ENCODE measurements around the gene CHSY1. TPM values are rescaled to one million over a fixed set of nuclear protein-coding genes. Genes with fewer than 3 reads are reported as not detected.

The CHSY1 gene
- polyA plus RNA-seq, 1 donor from 2014 or later, result 16.1 TPM

DNA sequence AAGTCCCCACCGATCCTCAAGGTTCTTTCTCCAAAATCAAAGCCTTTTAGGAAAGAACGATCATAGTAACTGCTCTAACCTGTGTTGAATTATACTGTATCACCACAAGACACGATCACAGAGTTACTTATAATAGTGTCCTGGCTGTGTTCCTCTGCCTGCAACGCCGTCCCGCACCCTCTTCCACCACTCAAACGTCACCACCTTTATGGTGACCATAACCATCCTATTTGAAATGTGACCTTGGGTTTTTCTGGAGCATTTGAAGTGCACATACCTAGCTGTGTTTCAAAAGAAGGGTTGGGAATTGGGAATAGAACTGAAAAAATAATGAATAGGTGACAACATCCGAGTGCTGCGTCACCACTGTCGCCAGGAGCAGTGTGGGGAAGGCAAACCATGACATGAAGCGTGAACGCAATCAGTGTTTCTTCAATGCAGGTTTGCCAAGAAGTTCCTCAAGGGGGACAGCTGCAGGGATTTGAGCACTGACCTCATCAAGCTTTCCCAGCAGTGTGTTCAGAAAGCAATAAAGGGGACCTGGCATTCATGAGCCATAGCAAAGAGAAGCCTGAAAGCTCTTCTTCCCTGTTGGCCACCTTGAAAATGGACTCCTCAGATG is 26.2 kb upstream of the CHSY1 start:
- Histone ChIP-seq H3K9ac (ENCODE audit: low read length) (peak overlapping the region; percentile 38), H3F3A (ENCODE audit: insufficient read depth, low read length, poor library complexity, severe bottlenecking) (no peaks in the 10 kb centered on the region), H4K20me1 (ENCODE audit: insufficient read depth) (no peaks in the 10 kb centered on the region), H2AFZ (ENCODE audit: low read depth, low read length) (peak overlapping the region; percentile 73), H3K79me2 (replicated peaks; ENCODE audit: insufficient read depth, low read length) (peaks cover 17% of the 10 kb centered on the region), H3K4me2 (ENCODE audit: low read length) (peak overlapping the region; percentile 49), H3K27me3 (ENCODE audit: insufficient read depth, low read depth, low read length) (no peaks in the 10 kb centered on the region), H3K36me3 (ENCODE audit: insufficient read depth, low read length) (no peaks in the 10 kb centered on the region), H3K4me3 (ENCODE audit: low read length) (peak overlapping the region; percentile 97), H3K9me3 (ENCODE audit: low read length) (no peaks in the 10 kb centered on the region), H3K9me2 (ENCODE audit: insufficient read depth, low read length) (no peaks in the 10 kb centered on the region), H3K27ac (ENCODE audit: low read length) (no peak overlapping the region)
- TF ChIP-seq MXI1 (conservative IDR thresholded peaks at IDR 0.05; ENCODE audit: poor library complexity, severe bottlenecking) (no peak), SMC3 (conservative IDR thresholded peaks at IDR 0.05; ENCODE audit: poor library complexity) (no peak), TAF1 (IDR thresholded peaks at IDR 0.05; ENCODE audit: low read depth) (no peak)

DNA sequence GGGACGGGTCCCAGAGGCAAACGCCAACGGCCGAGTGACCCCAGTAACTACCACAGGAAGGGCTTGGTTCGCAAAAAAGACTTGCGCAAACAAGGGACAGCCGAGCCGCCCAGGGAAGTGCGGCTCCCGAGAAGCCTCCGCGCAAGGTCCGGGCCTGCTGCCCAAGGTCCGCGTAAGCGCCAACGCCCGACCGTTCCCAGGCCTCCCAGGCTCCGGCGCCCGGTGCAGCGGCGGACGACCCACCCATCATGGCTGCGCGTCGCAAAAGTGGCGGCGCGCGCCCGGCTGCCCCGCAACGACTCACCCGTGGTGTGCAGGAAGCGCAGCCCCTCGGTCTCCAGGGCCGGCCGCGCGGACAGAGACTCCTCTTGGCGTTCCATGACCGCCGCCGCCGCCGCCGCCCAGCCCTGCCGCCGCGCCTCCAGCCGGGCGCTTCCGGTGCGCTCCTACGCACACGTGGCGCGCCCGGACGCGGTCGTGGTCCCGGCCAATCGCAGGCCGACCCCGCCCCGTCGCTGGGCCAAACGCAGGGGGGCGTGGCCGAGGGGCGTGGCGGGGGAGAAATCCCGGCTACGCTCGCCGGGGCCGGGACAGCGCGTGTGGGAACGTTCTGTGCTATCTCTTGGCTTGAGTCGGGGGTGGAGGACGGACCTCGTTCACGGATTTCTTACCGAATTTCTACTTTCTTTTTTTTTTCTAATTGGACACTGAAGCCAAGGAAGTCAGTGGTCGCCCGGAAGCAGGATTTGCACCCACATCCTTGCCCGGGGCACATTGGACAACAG is 25.4 kb upstream of the CHSY1 start, which contains the start of gene SELENOS:
SELENOS (minus strand) TSS at position 448 of the 785 bp plus-strand sequence; CDS start at position 380, 68 bp downstream.
- TF ChIP-seq TAF1 (IDR thresholded peaks at IDR 0.05; ENCODE audit: low read depth) (no peak), RAD21 (conservative IDR thresholded peaks at IDR 0.05) (peak; percentile 34), EZH2 (IDR thresholded peaks at IDR 0.05; ENCODE audit: borderline replicate concordance, insufficient read depth, low read length, poor library complexity, severe bottlenecking) (no peak), POLR2AphosphoS5 (IDR thresholded peaks at IDR 0.05) (peak; percentile 64), MXI1 (conservative IDR thresholded peaks at IDR 0.05; ENCODE audit: poor library complexity, severe bottlenecking) (peak; percentile 98), SMC3 (conservative IDR thresholded peaks at IDR 0.05; ENCODE audit: poor library complexity) (peak; percentile 38), EP300 (conservative IDR thresholded peaks at IDR 0.05; ENCODE audit: poor library complexity, severe bottlenecking) (peak; percentile 38)
- TF ChIP-seq, protein P1, sequence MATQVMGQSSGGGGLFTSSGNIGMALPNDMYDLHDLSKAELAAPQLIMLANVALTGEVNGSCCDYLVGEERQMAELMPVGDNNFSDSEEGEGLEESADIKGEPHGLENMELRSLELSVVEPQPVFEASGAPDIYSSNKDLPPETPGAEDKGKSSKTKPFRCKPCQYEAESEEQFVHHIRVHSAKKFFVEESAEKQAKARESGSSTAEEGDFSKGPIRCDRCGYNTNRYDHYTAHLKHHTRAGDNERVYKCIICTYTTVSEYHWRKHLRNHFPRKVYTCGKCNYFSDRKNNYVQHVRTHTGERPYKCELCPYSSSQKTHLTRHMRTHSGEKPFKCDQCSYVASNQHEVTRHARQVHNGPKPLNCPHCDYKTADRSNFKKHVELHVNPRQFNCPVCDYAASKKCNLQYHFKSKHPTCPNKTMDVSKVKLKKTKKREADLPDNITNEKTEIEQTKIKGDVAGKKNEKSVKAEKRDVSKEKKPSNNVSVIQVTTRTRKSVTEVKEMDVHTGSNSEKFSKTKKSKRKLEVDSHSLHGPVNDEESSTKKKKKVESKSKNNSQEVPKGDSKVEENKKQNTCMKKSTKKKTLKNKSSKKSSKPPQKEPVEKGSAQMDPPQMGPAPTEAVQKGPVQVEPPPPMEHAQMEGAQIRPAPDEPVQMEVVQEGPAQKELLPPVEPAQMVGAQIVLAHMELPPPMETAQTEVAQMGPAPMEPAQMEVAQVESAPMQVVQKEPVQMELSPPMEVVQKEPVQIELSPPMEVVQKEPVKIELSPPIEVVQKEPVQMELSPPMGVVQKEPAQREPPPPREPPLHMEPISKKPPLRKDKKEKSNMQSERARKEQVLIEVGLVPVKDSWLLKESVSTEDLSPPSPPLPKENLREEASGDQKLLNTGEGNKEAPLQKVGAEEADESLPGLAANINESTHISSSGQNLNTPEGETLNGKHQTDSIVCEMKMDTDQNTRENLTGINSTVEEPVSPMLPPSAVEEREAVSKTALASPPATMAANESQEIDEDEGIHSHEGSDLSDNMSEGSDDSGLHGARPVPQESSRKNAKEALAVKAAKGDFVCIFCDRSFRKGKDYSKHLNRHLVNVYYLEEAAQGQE (IDR thresholded peaks at IDR 0.05; ENCODE audit: borderline replicate concordance), result no peak
- TF ChIP-seq, protein P2, sequence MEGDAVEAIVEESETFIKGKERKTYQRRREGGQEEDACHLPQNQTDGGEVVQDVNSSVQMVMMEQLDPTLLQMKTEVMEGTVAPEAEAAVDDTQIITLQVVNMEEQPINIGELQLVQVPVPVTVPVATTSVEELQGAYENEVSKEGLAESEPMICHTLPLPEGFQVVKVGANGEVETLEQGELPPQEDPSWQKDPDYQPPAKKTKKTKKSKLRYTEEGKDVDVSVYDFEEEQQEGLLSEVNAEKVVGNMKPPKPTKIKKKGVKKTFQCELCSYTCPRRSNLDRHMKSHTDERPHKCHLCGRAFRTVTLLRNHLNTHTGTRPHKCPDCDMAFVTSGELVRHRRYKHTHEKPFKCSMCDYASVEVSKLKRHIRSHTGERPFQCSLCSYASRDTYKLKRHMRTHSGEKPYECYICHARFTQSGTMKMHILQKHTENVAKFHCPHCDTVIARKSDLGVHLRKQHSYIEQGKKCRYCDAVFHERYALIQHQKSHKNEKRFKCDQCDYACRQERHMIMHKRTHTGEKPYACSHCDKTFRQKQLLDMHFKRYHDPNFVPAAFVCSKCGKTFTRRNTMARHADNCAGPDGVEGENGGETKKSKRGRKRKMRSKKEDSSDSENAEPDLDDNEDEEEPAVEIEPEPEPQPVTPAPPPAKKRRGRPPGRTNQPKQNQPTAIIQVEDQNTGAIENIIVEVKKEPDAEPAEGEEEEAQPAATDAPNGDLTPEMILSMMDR (IDR thresholded peaks at IDR 0.05; ENCODE audit: poor library complexity, severe bottlenecking), result no peak
- Histone ChIP-seq H3K4me2 (ENCODE audit: low read length) (peak within 1 kb of the TSS; percentile 94), H2AFZ (ENCODE audit: low read depth, low read length) (peak within 1 kb of the TSS; percentile 73), H3K79me2 (replicated peaks; ENCODE audit: insufficient read depth, low read length) (peaks cover 17% of the 10 kb centered on the region), H3F3A (ENCODE audit: insufficient read depth, low read length, poor library complexity, severe bottlenecking) (no peaks in the 10 kb centered on the region), H3K4me3 (ENCODE audit: low read length) (peak within 1 kb of the TSS; percentile 97), H4K20me1 (ENCODE audit: insufficient read depth) (no peaks in the 10 kb centered on the region), H3K9me3 (ENCODE audit: low read length) (no peaks in the 10 kb centered on the region), H3K27ac (ENCODE audit: low read length) (peak within 1 kb of the TSS; percentile 55), H3K9me2 (ENCODE audit: insufficient read depth, low read length) (no peaks in the 10 kb centered on the region), H3K36me3 (ENCODE audit: insufficient read depth, low read length) (no peaks in the 10 kb centered on the region), H3K9ac (ENCODE audit: low read length) (peak within 1 kb of the TSS; percentile 67), H3K27me3 (ENCODE audit: insufficient read depth, low read depth, low read length) (no peaks in the 10 kb centered on the region)

Data from neural cell (in vitro differentiated cells).